22Rv1 (cell line): ENCODE data around the gene MSI2.

Experiments
- H3K27ac ChIP-seq: fragments of 450-650 bp; 2 replicates; pipeline ENCODE4 v1.5.1; 2017
- ZFX ChIP-seq: fragments of 450-650 bp; IDR thresholded peaks from 2 replicates; pipeline ENCODE4 v1.6.1; 2017; ENCODE audit warnings: antibody characterized with exemption, borderline replicate concordance
- TF ChIP-seq, protein P1 (sequence below): fragments of 450-650 bp; IDR thresholded peaks from 2 replicates; pipeline ENCODE4 v1.5.1; 2017; ENCODE audit warnings: mild to moderate bottlenecking

MSI2 gene

DNA sequence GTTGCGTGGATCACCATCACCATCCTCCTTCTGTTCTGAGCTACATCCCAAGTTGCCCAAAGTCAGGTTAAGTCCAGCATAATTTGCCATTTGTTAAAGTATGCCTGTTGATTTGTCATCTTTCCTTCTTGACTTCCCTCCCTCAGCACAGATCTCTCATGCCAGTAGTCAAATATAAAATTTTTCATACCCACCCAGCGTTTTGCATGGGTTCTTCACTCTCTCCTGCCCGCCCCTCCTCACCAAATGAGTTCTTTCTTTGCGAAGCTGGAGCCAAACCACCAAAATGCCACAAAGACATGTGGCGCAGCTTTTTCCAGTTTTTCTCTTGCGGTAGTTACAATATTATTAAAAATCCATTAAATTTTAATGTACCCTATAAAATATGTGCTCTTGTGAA is 167.2 kb downstream of the MSI2 start:
- no peak overlapping the region for H3K27ac ChIP-seq

DNA sequence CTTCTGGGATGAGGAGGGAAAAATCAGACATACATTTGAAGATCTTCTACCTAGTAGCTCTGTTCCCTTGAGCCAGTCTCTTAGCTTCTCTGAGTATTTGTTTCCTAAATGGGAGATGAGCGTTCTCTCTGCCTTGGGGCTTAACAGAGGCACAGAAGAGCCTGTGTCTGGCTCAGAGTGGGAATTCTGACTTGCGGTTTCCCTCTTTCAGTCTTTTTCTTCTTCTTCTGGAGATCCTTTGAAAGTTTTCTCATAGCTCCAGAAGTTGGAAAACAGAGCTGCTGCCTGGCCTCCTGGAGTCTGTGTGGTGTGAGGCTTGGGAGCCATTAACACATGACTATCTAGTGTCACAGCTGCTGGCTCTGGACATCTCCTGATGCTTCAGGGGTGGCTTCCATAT is 167.9 kb downstream of the MSI2 start:
- no peak overlapping the region for H3K27ac ChIP-seq
- TF ChIP-seq, protein P1, sequence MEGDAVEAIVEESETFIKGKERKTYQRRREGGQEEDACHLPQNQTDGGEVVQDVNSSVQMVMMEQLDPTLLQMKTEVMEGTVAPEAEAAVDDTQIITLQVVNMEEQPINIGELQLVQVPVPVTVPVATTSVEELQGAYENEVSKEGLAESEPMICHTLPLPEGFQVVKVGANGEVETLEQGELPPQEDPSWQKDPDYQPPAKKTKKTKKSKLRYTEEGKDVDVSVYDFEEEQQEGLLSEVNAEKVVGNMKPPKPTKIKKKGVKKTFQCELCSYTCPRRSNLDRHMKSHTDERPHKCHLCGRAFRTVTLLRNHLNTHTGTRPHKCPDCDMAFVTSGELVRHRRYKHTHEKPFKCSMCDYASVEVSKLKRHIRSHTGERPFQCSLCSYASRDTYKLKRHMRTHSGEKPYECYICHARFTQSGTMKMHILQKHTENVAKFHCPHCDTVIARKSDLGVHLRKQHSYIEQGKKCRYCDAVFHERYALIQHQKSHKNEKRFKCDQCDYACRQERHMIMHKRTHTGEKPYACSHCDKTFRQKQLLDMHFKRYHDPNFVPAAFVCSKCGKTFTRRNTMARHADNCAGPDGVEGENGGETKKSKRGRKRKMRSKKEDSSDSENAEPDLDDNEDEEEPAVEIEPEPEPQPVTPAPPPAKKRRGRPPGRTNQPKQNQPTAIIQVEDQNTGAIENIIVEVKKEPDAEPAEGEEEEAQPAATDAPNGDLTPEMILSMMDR = no peak
- TF ChIP-seq ZFX = no peak

More for the DNA sequence above, 167.2 kb downstream of the MSI2 start:
- no peak for TF ChIP-seq ZFX
- TF ChIP-seq, protein P1 = no peak

- no peak for TF ChIP-seq ZFX
- TF ChIP-seq, protein P1 = no peak
- no peak overlapping the region for H3K27ac ChIP-seq
Measured at GRCh38 chr17:57424777-57425188, 168.5 kb downstream of the MSI2 start.

- TF ChIP-seq, protein P1 = no peak
- TF ChIP-seq ZFX = no peak
- H3K27ac ChIP-seq = no peak overlapping the region
Measured at GRCh38 chr17:57425431-57425830, 169.1 kb downstream of the MSI2 start.

DNA sequence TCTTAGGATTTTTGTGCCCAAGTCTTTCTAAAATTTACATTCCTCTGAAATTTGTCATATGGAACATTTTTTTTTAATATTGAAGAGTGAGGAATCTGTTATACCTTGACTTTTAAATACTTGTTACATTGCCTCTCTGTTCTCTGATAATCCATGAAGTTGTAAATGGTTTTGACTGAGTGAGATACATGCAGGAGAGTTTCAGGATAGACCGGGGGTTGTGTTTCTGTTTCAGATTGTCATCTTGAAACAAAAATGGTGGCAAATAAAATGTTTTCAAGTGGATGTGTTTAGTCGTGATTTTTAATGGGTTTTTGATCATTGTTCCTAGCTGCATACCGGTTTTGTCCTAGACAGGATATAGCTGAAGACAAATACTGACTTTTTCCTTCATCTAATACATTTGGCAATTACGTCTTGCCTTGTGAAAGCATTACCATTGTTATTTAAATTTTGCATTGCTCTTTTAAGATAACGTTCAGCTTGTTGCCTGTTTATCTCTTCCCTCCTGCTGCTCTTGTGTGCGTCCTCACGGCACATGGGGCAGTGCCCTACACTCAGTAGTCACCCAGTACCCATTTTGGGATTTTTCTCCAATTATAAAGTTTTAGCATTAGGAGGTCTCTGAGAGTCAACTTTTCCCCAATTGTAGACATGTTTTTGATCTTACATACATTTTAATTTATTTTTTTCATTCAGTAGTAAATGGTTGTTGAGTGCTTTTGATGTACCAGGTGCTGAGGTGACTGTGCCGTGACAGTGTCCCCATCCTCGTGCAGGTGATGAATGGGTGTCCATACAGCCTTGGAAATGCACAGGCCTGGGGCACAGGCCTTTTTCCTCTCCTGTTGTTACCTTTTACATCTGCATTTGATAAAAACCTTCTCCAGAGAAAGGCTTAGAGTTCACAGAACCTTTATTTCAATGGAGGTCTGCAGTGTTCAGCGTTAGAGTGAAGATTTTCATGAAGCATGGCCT is 169.9 kb downstream of the MSI2 start:
- no peak for TF ChIP-seq ZFX
- TF ChIP-seq, protein P1 = no peak
- H3K27ac ChIP-seq = no peak overlapping the region

- no peak overlapping the region for H3K27ac ChIP-seq
- TF ChIP-seq, protein P1 = no peak
- no peak for TF ChIP-seq ZFX
Measured at GRCh38 chr17:57429966-57430365, 173.6 kb downstream of the MSI2 start.

- H3K27ac ChIP-seq = no peak overlapping the region
- no peak for TF ChIP-seq ZFX
- TF ChIP-seq, protein P1 = no peak
Measured at GRCh38 chr17:57431415-57431814, 175.1 kb downstream of the MSI2 start.
